Astrocyte of the cerebellum (primary cell): ENCODE measurements around the gene NLGN1.

Experiments
- DNase-seq: peaks from one replicate; pipeline ENCODE4 v3.0.0-alpha.2; 2011; ENCODE audit warnings: low read depth
- H3K4me3 ChIP-seq: 2 replicates; pipeline ENCODE4 v1.5.1; 2011; ENCODE audit warnings: mild to moderate bottlenecking, low read depth, low read length, moderate library complexity
- CTCF ChIP-seq: IDR thresholded peaks from 2 replicates; pipeline ENCODE4 v1.5.1; 2012; ENCODE audit warnings: low read length, low read depth, moderate library complexity, mild to moderate bottlenecking; ENCODE audit errors: missing control alignments
- in situ Hi-C: cut with HindIII; loops from 2 replicates; pipeline ENCODE4 v1.10.0; 2017; ENCODE audit warnings: low sequenced_read_pairs

The NLGN1 gene

DNA sequence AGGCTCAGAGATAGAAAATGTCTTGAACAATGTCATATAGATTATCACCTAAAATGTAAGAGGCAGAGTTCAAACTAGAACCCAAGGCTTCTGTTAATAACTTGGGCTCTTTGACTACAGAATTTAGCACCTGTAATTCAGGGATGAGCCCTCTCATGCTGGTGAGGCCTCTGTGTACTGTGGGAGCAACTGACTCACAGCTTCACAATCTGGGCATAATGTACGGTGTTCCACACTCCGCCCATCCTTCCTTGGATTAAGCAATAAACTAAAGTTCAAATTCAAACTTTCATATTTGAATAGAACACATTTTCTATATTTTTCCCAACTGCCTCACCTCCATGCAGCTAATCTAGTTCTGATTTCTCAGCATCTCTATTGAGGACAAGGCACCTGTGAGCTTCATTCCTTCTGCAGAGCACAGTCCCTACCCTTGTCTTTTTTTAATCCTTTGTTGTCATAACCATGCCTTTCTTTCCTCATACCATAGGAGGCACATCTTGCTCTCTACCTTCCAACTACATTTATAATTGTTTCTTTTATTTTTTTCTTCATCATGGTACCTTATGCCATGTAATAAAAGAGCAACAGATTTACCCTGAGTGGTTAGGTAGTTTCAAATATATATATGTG lies 392.1 kb downstream of the NLGN1 start:
- in situ Hi-C loops: no loop called here
- no peak for TF ChIP-seq CTCF
- DNase-seq: no peak
- H3K4me3 ChIP-seq: no peak overlapping the region

DNA sequence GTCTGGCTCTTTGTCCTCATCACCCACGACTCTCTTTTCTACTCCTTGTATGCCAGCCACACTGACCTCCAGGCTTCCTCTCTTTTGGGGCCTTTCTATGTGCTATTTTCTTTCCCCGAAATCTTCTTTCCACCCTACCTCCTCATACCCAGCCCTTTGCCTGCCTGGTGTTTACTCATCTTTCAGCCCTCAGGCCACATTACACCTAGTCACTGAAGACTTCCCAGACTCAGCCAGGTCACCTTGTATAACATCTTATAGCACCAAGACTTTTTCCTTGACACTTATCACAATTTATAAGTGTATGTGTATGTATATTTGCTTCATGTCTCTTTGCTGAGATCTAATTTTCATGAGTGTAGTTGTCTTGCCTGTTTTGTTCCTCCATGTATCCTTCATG lies 396.4 kb downstream of the NLGN1 start:
- no peak for TF ChIP-seq CTCF
- DNase-seq: no peak
- no peak overlapping the region for H3K4me3 ChIP-seq
- in situ Hi-C loops: no loop called here

GRCh38 chr3:173796405-173796804 lies 398.9 kb downstream of the NLGN1 start:
- TF ChIP-seq CTCF: no peak
- in situ Hi-C loops: no loop called here
- DNase-seq: no peak

DNA sequence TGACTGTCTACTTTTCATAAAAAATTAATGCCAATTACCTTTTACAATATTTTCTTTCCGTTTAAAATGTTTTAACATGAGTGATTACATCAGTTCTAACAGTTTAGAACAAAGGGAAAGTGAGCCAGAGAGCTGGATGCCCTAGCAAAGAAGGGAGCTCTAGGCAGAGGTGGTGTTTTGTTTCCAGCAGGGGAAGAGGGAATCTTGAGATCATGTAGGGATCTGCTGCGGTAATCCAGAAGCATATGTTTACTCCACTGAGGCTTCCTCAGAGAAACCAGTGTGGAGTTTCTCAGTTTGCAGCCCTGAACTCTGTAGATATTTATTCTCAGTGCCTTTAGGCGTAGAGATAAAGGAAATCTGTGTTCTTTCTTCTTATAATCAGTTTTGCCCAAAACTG lies 399.3 kb downstream of the NLGN1 start:
- in situ Hi-C loops: no loop called here
- H3K4me3 ChIP-seq: no peak overlapping the region
- TF ChIP-seq CTCF: no peak
- no peak for DNase-seq

More at GRCh38 chr3:173796405-173796804, 398.9 kb downstream of the NLGN1 start:
- H3K4me3 ChIP-seq: no peak overlapping the region

- H3K4me3 ChIP-seq: no peak overlapping the region
- TF ChIP-seq CTCF: no peak
- in situ Hi-C loops: no loop called here
- no peak for DNase-seq
Measured at GRCh38 chr3:173799060-173799816, 401.7 kb downstream of the NLGN1 start.

DNA sequence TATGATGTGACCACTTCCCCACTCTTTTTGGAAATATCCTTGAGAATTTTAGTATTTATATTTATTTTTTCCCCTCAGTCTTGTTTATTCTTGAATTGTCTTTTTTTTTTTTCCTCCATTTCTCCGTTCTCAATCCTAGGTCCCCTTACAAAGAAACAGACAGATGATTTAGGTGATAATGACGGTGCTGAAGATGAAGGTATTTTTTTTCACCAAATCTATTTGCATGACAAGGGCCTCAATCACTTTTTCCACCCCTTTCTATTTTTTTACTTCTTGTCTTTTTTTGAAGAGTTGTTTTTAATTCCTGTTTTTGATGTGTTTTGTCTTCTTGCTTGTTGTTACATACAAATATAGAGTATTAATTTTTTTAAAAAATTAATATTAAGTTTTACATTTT lies 402.6 kb downstream of the NLGN1 start:
- no peak for DNase-seq
- H3K4me3 ChIP-seq: no peak overlapping the region
- TF ChIP-seq CTCF: no peak
- in situ Hi-C loops: no loop called here
